GM19455 (cell line): ENCODE data around the gene USE1.
"Not testable (repeated sequence)": the region's sequence is repeated elsewhere in the genome, so short reads cannot be mapped to it uniquely, and the experiment has no call there.

Experiments
- ATAC-seq: cut with Tn5 transposase; IDR thresholded peaks from one replicate; pipeline ENCODE4 v1.9.1; 2021; ENCODE audit not compliant: unreplicated experiment

The USE1 gene, protein sequence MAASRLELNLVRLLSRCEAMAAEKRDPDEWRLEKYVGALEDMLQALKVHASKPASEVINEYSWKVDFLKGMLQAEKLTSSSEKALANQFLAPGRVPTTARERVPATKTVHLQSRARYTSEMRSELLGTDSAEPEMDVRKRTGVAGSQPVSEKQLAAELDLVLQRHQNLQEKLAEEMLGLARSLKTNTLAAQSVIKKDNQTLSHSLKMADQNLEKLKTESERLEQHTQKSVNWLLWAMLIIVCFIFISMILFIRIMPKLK

DNA sequence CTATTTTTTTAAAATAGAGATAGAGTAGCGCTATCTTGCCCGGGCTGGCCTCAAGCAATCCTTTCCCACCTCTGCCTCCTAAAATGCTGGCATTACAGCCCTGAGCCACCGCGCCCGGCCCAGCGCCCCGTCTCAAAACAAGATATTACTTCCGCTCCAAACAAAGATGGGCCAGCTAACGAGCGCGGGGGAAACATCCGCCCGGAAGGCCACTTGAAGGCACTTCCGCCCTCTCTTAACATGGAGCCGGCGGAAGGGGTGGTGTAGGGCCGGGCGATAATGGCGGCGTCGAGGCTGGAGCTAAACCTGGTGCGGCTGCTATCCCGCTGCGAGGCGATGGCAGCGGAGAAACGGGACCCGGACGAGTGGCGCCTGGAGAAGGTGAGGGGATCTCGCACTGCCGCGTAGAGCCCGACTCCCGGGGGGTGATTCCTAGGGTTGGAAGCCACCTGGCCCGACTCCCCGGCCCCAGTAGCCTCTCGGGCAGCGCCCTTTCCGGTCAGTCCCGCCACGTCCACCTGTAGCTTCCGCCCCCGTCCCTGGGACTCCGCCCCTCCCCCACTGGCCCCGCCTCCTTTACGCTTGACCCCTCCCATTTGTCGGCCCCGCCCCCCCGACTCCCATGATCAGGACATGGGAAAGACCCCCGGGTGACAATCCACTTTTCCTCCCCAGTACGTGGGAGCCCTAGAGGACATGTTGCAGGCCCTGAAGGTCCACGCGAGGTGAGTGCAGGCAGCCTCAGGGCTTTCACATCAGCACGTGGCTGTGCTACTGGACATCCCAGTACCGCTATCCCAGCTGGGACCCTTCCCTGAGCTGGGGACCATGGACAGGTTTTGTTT lies at the start of gene USE1:
Gene USE1, plus strand, starts transcription at position 231 of the 845 bp plus-strand sequence. Its CDS starts 49 bp downstream, at position 280.
- peak; percentile 84 for ATAC-seq

DNA sequence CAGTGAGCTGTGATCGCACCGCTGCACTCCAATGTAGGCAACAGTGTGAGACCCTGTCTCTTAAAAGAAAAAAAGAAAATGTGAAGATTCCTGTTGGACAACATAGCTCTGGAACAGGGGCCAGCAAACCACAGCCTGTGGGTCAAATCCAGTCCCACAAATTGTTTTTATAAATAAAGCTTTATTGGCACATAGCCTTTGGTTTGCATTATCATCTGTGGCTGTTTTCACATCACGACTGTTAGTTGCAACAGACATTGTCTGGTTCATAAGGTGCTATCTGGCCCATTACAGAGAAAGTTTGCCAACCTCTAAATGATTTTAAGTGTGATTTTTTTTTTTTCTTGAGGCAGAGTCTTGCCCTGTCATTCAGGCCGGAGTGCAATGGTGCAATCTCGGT lies 49.4 kb upstream of the USE1 start:
- ATAC-seq: no peak

DNA sequence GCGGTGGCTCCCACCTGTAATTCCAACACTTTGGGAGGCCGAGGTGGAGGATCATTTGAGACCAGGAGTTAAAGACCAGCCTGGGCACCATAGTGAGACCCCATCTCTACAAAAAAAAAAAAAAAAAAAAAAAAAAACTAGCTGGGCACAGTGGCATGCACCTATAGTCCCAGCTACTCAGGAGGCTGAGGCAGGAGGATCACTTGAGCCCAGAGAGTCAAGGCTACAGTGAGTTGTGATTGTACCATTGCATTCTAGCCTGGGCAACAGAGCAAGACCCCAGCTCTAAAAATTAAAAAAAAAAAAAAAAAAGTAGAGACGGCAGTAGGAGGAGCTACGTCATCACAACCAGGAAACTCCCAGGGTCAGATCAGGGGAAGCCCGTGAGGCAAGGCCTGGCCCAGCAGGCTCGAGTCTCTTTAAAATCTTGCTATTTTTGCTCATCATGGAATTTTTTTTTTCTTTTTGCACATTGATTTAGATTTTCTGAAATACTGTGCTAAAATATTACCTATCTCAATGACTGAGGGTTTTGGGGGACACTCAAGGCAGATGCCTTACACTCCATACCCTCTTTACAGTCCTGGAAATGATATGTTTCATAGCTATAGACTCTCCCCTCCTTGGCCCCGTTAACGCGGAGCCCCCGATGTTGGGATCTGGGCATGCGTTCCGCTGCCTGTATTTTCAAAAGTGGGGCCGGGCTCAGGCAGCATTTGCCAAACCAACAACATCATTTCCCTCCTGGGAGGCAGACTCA lies 44.4 kb upstream of the USE1 start:
- ATAC-seq: no peak

DNA sequence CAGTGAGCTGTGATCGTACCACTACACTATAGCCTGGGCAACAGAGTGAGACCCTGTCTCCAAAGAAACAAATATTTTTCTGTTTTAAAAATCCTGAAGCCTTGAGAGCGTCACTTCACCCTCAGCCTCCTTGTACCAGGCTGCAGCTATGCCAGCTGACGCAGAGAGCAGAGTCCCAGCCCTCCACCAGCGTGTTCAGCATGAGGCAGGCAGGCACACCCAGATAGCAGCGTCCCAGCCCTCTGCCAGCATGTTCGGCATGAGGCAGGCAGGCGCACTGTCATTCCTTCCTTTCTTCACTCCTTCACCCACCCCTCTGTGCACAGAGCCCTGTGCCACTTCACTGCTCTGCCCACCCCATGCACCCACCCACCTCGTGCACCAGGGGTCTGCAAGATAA lies 43.3 kb upstream of the USE1 start:
- ATAC-seq: no peak

DNA sequence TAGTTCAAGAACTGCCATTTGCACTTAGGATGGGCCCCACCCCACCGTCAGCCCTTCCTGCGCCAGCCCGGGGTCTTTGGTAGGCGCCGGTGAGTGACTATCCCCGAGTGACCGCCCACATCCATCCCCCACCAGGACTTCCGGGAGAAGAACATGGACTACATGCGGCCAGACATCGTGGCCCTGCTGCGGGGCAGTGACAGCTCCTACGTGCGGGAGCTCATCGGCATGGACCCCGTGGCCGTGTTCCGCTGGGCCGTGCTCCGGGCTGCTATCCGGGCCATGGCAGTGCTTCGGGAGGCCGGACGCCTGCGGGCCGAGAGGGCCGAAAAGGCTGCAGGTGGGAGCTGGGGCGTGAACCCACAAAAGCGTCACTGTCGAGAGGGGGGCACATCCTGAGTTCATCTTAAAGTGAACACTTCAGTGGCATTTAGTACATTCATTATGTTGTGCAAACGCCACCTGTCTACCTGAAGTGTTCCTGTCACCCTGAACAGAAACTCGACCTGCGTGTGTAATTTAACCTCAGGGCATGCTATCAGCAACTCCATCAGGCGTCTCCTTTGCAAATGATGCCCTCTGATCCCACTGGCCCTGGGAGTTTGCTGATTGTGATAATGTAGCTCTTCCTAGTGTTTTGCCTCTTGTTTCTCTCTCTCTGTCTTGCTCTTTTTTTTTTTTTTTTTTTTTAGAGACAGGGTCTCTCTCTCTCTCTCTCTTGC lies 42.4 kb upstream of the USE1 start:
- no peak for ATAC-seq

DNA sequence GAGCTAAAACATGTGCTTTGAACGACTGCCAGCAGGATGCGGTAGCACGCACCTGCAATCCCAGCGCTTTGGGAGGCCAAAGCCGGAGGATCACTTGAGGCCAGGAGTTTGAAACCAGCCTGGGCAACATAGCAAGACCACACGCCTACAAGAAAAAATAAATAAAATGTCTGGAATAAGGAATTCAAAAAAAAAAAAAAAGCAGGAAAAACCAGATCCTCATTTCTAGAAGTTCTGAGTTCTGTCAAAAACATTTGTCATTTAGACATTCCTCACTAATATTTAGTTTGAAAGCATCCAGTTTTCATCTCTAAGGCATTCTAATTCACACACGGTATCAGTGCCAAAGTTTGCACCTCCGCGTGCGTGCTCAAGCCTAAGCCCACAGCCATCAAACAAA lies 36.9 kb upstream of the USE1 start:
- no peak for ATAC-seq

DNA sequence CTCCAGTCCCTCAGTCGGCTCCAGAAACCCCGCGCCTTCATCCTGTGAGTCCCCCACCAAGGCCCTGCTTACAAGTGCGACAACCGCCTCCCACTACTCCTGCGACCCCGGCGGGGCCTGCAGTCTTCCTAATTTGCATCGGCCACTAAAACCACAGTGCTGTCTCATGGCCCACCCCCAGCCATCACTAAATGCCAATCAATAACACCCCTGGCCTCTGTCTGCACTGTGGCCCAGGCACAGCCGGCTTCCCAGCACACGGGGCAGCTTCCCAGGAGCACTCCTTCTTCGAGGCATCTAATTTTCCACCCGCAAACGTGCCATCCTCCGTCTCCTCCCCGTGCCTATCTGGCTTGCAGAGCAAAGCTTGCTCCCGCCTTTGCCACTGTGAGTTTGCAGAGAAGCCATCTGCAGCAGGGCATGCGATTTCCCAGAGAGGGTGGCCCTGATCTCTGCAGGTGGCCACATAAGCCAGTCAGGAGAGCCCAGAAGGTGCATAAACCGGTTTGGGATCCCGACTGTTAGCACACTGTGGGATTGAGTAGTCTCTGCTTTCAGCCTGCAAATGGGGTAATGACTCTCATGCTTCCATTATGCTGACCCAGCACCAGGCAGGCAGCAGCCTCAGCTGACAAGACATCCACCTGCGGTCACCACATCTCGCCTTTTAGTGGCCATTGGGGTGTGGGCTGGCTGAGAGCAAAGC lies 34.0 kb upstream of the USE1 start:
- ATAC-seq: no peak

DNA sequence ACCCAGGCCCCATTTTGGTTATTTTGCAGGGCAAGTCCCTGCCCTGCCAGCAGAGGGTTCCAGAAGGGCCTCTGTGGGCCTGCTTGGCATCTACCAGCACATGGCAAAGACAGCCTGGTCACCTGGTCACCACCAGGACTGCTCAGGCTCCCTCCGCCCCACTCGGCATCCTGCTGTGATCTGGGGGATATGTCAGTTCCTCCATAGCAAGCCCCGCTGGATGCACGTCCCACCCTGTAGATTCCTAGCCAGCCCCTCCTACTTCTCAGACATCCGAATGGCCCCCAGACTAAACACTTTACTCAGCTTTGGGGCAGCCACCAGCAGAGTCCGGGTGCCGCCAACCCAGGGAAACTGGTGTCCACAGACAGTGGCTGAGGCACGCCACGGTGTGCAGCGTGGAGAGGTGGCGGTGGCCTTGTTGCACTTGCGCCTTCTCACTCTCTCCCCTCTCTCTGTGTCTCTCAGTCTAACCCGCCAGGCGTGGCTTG lies 31.8 kb upstream of the USE1 start:
- no peak for ATAC-seq

DNA sequence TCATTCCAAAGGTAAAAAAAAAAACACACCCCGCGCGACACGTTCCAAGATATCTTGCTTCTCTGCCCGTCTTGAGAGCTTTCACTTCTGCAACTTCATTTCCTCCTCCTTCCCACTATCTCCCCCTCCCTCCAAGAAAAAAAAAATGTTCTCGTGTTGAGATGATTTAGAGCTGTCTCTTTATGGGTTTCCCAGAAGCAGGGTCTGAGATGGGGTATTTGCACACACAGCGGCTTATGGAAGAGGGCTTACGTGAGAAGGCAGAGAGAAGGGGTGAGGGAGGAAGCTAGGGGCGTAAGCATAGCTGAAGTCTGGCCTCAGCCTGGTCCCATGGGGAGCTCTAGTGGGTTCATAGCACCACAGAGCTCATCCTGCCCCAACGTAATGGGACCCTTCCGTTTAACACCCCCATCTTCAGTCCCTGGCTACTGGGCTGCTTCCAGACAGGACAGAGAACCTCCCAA lies 31.3 kb upstream of the USE1 start:
- ATAC-seq: no peak

DNA sequence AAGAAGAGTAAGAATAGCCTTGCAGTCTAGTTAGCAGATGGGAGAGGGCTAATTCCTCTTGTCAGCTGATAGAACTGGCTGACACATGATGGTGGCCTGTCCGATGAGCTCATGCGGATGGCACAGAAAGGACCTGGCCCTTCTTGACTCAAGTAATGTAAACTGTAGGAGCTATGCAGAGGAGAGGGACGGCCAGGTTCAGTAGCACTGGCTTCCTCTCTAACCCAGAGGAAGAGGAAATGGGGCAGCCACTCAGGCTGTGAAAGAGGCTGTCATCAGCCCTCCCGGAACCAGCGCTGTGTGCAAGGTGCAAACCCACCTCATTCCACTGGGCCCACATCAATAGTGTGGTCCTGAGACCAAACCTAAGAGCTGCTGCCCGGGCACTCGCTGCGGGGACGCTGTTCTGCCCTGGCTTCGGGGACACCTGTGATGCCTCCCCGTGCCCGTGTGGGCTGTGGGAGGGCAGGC lies 30.8 kb upstream of the USE1 start:
- no peak for ATAC-seq

DNA sequence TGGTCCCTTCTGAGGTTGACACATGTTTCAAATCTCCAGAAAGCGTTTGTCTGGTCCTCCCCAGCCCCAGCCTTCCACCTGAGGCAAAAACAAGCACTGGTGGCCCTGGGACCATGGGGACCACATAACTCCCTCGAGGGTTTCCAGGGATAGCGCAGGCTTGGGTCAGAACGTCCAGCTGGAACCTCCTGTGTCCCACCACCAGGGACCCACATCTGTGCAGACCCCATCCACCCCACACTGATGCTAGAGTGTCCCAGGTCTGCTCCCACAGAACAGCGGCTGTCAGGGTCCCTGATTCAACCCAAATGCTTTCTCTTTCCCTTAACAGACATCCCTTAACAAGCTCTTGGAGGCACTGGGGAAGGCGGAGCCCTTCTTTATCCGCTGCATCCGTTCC lies 29.6 kb upstream of the USE1 start:
- no peak for ATAC-seq

DNA sequence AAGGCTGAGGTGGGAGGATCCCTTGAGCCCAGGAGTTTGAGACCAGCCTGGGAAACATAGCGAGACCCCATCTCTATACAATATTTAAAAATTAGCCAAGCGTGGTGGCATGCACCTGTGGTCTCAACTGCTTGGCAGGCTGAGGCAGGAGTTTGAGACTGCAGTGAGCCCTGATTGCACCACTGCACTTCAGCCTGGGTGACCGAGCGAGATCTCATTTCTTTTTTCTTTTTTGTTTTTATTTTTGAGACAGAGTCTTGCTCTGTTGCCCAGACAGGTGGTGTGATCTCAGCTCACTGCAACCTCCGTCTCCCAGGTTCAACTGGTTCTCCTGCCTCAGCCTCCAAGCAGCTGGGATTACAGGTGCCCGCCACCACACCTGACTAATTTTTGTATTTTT lies 23.4 kb upstream of the USE1 start:
- not testable (repeated sequence) for ATAC-seq

DNA sequence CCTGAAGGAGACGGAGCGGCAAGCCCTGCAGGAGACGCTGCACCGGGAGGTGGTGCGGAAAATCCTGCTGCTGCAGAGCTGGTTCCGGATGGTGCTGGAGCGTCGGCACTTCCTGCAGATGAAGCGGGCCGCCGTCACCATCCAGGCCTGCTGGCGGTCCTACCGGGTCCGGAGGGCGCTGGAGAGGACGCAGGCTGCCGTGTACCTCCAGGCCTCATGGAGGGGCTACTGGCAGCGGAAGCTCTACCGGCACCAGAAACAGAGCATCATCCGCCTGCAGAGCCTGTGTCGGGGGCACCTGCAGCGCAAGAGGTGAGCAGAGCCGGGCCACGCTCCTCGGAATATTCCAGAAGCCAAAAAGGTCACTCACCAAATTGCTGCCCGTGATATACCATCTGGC lies 22.4 kb upstream of the USE1 start:
- no peak for ATAC-seq

DNA sequence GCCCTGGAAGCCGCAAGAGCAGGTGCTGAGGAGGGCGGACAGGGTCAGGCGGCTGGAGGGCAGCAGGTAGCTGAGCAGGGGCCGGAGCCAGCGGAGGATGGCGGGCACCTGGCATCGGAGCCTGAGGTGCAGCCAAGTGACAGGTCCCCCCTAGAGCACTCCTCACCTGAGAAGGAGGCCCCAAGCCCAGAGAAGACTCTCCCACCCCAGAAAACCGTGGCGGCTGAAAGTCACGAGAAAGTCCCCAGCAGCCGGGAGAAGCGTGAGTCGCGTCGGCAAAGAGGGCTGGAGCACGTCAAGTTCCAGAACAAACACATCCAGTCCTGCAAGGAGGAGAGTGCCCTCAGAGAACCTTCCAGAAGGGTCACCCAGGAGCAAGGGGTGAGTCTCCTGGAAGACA lies 20.5 kb upstream of the USE1 start:
- ATAC-seq: no peak

DNA sequence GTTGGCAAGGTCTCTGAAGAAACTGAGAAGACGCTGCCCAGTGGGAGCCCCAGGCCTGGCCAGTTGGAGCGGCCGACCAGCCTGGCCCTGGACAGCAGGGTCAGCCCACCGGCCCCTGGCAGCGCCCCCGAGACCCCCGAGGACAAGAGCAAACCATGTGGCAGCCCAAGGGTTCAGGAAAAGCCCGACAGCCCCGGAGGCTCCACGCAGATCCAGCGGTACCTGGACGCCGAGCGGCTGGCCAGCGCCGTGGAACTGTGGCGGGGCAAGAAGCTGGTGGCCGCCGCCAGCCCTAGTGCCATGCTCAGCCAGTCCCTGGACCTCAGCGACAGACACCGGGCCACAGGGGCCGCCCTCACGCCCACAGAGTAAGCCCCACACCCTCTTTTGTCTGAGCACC lies 20.1 kb upstream of the USE1 start:
- no peak for ATAC-seq

DNA sequence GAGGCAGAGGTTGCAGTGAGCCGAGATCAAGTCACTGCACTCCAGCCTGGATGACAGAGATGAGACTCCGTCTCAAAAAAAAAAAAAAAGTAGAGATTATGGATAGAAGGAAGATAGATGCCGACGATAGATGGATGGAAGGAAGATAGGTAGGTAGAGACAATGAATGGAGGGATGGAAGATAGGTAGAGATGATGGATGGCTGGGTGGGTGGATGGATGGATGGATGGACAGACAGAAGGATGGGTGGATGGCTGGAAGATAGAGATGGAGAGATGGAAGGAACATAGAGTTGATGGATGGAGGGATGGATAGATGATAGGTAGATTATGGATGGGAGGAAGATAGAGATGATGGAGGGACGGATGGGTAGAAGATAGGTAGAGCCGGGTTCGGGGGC lies 18.5 kb upstream of the USE1 start:
- ATAC-seq: no peak

DNA sequence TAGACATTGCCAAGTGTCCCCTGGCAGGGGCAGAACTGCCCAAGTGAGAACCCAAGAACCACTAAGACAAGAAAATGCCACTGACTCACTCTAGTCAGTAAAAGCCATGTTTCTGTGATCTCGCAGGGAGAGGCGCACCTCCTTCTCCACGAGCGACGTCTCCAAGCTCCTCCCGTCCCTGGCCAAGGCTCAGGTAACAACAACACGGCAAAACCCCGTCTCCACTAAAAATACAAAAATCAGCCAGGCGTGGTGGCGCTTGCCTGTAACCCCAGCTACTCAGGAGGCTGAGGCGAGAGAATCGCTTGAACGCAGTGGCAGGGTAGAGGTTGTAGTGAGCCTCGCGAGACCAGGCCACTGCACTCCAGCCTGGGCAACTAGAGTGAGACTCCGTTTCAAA lies 17.5 kb upstream of the USE1 start:
- ATAC-seq: no peak

DNA sequence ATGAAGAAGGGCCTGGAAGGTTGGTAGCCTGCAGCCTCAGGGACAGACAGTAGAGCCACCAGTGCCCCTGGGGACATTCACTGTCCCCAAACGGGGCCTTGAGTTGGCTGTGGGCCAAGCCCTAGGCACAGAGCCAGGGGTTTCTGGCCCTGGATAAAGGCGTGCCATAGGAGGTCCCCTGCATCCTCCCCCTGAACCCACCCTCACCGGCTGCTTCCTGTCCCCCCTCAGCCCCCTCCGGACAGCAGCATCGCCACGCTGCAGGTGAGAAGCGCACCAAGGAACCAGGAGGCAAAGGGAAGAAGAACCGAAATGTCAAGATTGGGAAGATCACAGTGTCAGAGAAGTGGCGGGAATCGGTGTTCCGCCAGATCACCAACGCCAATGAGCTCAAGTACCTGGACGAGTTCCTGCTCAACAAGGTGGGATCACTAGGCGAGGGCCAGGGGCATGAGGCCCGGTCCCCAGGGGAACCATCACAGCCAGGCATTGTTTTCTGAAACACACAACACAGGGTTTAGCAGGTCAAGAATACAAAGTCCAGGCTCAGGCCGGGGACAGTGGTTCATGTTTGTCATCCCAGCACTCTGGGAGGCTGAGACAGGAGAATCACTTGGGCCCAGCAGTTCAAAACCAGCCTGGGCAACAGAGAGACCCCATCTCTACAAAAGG lies 14.6 kb upstream of the USE1 start:
- ATAC-seq: no peak

DNA sequence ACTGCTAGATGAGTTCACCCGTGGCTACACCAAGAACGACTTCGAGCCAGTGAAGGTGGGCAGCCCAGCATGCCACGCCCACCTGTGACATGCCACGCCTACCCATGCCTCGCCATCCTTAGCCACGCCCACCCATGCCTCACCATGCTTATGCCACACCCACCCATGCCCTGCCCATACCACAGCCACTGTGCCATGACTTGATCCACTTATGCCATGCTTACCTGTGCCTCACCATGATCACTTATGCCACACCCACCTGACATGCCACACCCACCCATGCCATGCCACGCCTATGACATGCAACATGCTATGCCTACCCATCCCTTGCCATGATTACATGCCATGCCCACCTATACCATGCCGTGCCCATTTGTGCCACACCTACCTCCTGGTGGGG lies 12.9 kb upstream of the USE1 start:
- no peak for ATAC-seq

DNA sequence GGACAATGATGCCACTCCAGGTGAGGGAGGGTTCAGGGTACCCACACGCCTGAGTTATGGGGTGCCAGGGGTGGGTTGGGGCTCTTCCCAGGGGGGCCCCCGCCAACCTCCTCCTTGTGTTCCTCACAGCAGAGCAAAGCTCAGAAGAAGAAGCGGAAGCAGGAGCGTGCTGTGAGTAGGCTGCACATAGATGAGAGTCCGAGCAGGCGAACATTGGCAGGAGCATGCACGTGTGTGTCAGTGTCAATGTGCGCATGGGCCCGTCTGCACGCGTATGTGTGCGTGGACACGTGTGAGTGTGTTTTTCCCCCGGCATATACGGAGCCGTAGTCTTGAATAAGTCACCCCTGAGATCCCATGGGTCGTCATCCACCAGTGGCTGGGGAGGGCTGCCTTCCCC lies 12.4 kb upstream of the USE1 start:
- ATAC-seq: no peak
